Activated CD8-positive, alpha-beta memory T cell treated with anti-CD3 and anti-CD28 coated beads for 24 hours (primary cell): ENCODE data around the gene NOL4L.

Source experiments
- DNase-seq: peaks from one replicate; pipeline ENCODE4 v3.0.0-alpha.2; 2020

The NOL4L gene

DNA sequence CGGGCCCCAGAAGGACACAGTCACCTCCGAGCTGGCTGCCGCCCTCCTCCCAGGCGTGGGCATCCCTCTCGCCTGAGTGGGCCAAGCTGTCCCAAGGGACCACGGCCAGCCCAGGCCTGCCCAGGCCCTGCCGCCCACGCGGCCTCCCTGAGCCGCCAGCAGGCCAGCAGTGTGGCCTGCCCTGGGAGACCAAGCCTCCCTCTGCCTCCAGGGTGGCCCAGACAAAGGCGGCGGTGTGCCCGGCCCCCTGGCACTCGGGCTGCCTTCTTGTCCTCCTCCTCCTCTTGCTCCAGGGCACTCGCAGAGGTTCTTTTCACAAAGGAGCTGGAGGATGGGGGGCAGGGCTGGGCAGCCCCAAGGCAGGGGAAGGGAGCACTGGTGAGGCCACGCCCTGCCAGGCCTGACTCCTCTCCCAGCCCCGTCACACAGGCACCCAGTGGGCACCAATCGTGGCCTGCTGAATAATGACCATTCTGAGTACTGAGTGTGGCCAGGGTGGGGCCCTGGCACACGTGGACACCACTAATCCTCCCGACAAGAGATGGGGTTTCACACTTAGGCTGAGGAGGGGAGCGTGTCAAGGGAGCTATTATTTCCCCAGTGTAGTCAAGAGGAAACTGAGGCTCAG is 25.3 kb downstream of the NOL4L start:
- no peak for DNase-seq

- no peak for DNase-seq
These were observed 25.9 kb downstream of the NOL4L start for GRCh38 chr20:32559205-32559752.

DNA sequence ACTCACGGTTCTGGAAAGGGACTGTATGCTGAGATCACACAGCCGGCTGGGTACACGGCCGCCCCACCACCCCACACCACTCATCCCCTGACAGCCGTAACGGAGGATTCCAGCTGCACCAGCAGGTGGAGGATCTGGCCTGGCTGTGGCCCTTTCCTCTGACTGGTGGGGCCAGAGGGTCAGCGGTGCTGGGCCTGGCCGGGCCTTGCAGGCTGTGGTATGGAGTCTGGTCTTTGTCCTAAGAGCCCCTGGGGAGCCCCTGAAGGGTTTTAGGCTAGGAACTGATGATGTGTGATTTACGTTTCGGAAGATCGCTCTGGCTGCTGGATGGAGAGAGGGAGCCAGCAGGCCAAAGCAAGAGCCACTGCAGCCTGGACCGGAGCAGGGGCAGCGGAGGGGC is 26.6 kb downstream of the NOL4L start:
- DNase-seq, result no peak

DNA sequence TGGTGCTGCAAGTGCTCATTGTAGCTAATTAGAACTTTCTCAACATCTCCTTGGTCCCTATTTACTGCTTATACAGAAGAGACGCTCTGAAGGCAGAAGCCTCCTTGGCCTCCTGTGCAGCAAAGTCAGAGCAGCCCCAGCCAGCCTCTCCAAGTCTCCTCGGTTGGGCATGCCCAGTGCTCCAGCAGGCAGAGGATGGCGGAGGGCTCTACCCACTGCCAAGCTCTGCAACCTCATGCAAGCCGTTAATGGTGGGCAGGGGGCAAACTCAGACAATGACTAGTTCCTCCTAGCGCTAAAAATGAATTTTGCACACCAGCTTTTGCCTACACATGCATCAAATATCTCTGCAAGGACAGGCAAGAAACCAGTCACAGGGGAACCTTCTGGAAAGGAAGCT is 27.8 kb downstream of the NOL4L start:
- no peak for DNase-seq

- DNase-seq, result no peak
These were observed 28.6 kb downstream of the NOL4L start for GRCh38 chr20:32556312-32557184.

GRCh38 chr20:32555584-32555983 is 29.5 kb downstream of the NOL4L start:
- DNase-seq, result no peak

- no peak for DNase-seq
These were observed 30.2 kb downstream of the NOL4L start for GRCh38 chr20:32554965-32555289.

DNA sequence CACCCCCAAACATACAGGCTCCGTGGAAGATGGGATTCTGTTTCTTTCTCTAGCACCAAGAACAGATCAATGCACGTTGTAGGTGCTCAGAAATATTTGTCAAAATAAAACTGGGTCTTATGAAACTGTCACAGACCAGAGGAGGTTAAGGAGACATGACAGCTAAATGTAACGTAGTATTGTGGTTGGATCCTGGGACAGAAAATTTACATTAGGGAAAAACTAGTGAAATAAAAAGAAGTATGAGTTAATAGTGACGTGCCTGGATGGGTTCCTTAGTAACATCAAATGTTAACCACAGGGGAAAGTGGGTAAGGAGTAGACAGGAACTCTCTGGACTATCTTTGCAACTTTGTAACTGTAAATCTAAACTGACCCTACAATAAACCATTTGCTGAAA is 31.5 kb downstream of the NOL4L start:
- no peak for DNase-seq

GRCh38 chr20:32551693-32552092 is 33.4 kb downstream of the NOL4L start:
- no peak for DNase-seq

GRCh38 chr20:32549842-32550241 is 35.3 kb downstream of the NOL4L start:
- no peak for DNase-seq

DNA sequence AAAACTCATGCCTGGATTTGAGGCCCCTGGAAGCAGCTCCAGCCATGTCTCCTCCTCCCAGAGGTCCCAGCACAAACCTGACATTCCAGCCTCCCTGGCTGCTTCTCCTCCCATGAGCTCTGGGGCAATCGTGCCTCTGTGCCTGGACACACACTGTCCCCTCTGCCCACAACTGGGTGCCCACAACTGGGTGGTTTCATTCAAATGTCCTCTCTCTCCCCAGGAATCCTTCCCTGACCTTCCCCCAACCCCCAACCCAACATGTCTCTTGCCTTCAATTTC is 37.4 kb downstream of the NOL4L start:
- DNase-seq, result no peak

GRCh38 chr20:32546918-32547752 is 38.0 kb downstream of the NOL4L start:
- DNase-seq, result no peak

DNA sequence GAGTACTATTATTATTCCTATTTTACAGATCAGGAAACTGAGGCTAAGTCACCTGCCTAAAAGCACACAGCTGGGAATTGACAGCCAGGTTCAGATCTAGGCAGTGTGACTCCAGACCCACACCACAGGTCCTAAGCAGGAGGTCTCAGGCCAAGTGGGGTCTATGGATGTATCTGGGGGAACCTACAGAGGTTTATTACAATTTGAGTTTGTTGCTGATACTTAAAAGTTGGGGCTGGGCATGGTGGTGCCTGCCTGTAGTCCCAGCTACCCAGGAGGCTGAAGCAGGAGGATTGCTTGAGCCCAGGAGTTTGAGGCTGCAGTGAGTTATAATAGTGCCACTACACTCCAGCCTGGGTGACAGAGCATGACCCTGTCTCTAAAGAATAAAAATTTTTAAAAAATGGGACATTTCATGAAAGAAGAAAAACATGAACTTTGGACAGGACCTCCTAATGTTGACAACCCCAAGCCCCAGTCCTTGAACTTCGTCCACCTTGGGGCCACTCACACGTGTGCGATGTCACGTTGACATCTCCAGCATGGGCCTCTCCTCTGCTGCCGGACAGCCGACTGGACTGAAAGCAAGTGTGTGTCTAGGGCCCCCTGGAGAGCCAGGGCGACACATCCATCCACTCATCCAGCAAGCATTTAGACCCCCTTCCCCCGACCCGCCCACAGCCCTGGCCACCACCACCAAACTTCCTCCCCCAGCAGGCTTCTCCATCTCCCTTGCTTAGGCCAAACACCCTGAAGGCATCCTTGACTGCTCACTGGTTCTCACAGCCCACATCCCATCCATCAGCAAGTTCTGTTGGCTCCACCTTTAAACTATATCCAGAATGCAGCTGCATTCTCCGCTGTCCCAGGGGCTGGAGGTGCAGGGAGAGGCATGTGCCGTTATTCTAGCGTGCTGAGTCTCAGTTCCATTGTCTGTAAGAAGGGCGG is 40.0 kb downstream of the NOL4L start:
- DNase-seq, result no peak

DNA sequence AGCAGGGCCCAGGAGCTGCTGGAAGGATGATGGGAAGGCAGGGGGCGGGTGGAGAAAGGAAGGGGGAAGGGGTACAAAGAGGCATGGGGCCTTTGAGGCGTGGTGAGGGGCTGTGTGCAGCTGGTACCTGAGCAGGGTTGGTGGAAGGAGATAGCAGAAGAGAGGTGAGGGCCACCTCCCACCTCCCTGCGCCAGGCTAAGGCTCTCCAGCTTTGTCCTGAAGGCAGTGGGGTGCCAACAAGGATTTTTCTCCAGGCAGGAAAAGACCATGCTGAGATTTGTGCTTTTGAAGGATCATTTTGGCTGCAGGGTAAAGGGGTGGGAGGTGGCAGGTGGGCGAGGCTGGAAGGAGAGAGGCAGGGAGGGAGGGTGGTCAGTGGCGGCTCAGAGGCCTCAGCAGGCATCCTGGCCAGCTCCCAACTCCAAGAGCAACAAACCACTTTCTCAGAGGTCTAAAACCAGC is 40.8 kb downstream of the NOL4L start:
- no peak for DNase-seq

- no peak for DNase-seq
These were observed 41.4 kb downstream of the NOL4L start for GRCh38 chr20:32543570-32544259.

DNA sequence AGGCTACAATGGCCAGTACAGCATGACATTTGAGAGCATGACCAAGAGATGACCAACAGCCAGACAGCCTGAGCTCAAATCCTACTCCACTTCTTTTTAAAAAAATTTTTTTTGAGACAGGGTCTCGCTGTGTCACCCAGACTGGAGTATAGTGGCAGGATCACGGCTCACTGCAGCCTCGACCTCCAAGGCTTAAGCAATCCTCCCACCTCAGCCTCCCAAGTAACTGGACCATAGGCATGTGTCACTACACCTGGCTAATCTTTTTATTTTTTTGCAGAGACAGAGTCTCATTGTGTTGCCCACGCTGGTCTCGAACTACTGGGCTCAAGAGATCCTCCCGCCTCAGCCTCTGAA is 42.9 kb downstream of the NOL4L start:
- no peak for DNase-seq

GRCh38 chr20:32541323-32542258 is 43.5 kb downstream of the NOL4L start:
- no peak for DNase-seq

DNA sequence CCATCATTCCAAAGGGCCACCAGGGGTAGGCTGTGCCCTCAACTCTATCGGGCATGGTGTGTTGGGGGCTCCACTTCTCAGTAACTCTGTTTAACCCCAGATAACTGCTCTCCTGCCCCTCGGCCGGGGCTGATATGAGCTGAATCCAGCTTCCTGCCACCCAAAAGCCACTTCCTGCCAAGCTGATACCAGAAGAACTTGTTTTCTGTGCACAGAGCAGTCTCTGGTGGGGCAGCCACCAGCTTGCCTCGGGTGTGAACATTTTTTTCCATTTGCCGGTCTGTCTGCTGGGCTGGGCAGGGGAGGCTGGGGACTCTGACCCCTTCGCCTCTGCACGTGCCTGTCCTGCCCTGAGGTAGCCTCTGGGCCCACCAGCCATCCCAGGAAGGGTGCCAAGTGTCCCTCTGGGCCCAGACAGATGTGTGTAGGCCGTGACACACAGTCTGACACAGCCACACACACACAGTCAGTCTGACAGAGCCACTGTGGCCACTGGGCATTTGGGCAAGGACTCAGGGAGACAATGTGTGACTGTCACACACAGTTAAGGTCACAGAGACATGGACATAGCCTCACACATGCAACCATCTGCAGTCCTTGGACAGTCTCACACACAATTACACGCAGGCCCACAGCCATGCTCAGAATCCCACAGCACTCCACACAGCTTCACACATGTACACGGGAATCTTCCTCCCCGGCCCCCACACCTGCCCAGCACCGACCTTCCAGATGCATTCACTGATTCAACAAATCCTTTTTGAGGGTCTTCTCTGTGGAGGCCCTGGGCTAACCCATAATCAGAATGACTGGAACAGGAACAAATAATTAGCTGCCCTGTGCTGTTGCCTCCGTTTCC is 45.1 kb downstream of the NOL4L start:
- DNase-seq, result peak; percentile 87

DNA sequence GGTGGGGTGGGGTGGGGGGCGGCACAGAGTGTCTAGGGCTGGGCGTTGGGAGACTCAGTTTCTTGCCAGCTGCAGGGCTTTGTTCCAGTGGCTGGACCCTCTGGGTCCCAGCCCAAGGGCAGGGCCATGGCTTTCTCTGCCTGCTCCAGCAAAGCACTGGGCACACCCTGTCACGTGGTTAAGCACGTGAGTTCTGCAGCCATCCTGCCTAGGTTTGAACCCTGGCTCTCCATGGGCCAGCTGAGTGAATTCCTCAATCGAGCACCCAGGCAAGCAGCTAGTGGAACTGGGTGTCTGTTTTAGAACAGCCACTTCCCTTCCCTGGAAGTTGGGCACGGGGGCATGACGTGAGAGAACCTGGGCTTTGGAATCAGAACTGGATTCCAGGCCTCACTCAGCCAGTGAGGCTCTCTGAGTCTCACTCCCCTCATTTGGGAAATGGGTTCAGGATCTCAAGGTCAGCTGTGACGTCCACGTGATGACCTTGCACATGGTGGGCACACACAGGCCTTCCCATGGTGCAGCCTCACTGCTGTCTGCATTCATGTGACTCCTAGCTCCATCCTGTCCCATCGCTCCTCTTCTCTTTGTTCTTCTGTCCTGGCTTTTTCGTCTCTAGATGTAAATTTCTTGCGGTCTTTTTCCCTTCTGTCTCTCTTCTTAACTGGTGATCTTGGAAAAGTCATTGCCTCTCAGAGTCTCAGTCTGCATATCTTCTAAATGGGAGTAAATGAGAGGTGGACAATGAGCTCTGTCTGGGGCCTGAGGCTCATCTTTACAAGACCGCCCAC is 45.9 kb downstream of the NOL4L start:
- DNase-seq, result peak; percentile 73
